ENCODE data around the gene TLE1.

DNA sequence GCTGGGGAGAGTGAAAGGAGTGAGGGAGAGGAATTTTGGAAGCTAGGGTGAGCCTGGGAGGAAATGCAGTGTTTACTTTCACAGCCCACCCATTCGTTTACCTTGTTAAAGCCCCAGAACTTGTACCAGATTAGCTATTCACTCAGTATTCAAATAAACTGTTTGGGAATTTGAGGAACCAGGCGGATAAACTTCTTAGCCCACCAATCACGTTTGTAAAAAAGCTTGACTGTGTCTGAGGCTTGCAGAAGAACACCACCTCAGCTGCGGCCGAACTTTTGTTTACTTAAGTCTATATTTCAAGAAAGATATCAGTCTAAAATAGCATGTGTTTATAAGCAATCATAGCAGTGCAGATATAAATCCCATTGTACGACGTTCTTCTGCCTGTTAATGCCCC is 5.2 kb upstream of the TLE1 start:
- TF ChIP-seq, protein P1, sequence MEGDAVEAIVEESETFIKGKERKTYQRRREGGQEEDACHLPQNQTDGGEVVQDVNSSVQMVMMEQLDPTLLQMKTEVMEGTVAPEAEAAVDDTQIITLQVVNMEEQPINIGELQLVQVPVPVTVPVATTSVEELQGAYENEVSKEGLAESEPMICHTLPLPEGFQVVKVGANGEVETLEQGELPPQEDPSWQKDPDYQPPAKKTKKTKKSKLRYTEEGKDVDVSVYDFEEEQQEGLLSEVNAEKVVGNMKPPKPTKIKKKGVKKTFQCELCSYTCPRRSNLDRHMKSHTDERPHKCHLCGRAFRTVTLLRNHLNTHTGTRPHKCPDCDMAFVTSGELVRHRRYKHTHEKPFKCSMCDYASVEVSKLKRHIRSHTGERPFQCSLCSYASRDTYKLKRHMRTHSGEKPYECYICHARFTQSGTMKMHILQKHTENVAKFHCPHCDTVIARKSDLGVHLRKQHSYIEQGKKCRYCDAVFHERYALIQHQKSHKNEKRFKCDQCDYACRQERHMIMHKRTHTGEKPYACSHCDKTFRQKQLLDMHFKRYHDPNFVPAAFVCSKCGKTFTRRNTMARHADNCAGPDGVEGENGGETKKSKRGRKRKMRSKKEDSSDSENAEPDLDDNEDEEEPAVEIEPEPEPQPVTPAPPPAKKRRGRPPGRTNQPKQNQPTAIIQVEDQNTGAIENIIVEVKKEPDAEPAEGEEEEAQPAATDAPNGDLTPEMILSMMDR (IDR thresholded peaks at IDR 0.05; ENCODE audit: insufficient read depth, low read length), result no peak
- TF ChIP-seq POLR2AphosphoS5 (IDR thresholded peaks at IDR 0.05; ENCODE audit: low read depth) (no peak), GABPA (IDR thresholded peaks at IDR 0.05; ENCODE audit: low read depth) (no peak)
